Stimulated activated CD4-positive, alpha-beta T cell treated with anti-CD3 and anti-CD28 coated beads, Interleukin-12 subunit alpha, Interleukin-12 subunit beta, amount 100 ng/mL, for 24 hours (primary cell): ENCODE results near the gene ZBTB18.

ENCODE experiments used
- DNase-seq, 2 experiments: peaks; one replicate each; pipeline ENCODE4 v3.0.0-alpha.2; 2020; ENCODE audit warnings: low read depth in 2 of 2

The ZBTB18 gene

DNA sequence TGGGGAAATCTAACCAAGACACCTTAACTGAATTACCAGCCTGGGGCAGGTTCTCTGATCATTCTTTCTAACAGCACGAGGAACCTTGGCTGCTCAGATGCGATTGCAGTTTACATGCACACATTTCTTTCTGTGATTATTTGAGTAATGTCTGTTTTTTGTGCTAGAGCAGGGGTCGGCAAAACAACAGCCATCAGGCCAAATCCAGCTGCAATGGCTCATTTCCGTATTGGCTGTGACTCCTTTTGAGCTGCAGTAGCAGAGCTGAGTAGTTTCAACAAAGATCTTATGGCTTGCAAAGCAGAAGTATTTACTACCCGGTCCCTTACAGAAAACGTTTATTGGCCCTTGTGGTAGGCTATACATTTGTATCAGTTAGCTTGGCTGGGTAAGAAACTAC lies 37.1 kb downstream of the ZBTB18 start:
- no peak for DNase-seq

DNA sequence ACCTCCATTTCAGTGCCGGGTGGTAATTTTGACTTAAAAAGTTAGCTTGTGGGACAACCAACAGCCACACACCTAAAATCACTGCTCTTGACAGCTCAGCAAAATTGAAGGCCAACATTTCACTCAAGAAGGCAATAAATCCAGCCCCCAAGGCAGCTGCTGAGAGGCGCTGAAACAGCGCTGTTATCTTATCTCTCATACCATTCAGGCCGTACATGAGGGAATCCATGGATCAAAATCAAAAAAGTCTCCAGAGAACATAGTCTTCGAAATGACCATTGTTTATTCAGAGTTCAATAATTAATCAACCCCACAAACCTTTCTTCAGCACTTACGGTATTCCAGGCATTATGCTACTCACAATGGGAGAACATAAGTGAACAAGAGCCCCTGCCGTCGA lies 38.5 kb downstream of the ZBTB18 start:
- DNase-seq = no peak

DNA sequence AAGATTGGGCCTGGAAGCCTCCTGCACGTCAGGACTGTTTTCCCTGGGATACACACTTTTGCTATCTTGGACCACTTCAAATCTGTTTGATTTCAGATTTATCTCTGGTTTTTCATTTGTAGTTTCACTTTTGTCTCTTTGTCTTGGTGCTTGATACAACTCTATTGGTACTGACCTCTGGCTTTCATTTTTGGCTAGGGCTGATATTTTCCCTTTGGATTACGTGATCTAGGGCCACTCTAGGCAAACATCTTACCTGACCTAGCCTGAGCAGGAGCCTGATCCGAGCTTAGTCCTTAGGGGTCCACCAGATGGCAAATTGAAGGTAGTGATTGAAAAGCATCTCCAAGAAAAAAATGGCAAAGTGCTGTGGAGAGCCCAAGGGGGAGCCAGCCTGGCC lies 39.6 kb downstream of the ZBTB18 start:
- DNase-seq = no peak

DNA sequence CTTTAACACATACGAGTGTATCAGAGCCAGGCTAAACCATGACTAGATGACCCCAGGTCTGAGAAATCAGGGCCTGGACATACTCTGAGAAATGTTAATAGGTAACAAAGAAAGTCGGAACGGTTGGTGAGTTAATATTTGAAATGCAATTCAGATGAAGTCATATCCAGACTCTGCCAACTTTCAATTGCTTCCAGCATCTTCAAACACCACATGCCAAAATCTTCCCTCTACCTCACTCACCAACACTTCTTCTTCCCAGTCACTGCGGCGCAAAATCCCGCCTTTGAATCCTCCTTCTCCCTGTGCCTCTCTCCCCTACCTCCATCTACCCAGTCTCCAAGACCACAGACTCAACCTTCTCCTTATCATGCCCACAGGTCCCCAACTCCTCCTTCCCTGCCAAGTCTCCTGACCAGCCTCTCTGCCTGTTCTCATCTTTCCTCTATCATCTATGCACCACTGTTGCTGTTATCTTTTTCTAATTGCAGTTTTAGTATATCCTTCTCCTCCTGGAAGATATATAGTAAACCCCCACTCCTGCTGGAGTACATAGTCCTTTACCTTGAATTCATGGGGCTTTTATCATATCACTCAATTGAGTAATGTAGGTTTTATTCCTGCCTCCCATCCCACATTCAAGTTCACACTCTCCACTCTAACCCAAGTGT lies 41.3 kb downstream of the ZBTB18 start:
- no peak for DNase-seq

DNA sequence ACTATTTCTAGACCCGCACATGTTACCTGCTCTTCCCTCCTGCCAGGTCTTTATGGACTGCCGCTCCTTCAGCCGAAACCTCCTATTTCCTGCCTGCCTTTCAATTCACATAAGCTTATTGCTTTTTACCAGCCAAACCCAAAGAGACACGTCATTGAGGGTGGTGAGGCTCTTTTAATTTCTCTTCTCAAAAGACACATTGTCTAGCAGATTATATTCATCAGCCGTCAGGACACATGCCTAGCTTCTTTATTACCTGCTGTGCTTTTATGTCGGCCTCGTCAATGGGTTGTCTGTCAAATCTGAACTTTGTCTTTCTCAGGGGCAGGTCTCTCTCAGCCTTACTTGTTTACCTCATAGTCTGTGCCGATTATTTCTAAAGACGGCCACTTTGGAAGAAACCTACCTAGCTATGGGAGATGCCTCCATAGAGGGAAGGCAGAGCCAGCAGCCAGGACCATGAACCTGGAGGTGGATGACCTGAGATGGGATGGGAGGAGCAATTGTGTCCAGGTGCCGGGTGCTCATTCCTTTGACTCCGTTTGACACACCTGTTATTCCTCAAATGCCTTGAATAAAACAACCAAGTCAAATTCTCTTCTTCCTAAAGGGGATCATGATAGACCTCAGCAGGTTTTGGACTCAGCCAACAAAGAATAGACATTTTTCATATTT lies 42.0 kb downstream of the ZBTB18 start:
- no peak for DNase-seq

DNA sequence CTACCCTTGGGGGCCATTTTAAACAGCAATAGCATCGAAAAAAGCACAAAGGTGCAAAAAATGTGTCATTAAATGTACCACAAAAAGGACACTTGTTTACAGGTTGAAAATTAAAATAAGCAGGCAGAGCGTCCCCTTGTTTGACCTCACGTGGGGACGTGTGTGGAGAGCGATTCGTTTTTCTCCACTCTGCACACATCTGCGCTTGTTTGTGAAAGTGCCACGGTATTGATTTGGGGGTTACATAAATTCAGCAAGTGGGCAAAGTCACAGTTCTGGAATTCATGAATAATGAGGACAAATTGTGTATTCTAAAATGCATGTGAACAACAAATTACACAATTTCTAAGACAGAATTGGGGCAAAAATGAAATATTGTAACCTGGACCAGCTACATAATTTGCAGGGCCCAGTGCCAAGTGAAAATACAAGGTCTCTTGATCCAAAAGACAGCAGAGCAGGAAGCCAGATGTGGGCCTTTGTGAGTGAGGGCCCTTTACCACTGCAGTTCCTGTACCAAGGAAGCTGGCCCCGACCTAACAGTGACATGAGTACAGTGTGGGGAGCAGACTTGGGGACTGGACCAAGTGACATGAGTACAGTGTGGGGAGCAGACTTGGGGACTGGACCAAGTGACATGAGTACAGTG lies 43.9 kb downstream of the ZBTB18 start:
- DNase-seq = no peak

DNA sequence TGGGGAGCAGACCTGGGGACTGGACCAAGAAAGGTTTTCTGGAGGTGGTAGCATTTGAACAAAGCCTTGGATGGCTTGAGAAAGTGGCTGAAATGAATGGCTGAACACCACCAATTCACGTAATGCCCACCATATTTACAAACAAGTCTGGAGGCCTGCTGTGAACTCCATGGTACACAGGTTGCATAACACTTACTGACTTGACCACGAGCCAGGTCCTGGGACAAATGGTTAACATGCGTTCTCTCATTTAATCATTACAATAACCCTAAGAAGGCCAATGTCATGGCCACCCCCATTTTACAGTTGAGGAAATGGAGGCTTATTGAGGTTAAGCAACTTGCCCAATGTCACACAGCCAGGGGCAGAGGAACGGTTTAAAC lies 44.4 kb downstream of the ZBTB18 start:
- no peak for DNase-seq

DNA sequence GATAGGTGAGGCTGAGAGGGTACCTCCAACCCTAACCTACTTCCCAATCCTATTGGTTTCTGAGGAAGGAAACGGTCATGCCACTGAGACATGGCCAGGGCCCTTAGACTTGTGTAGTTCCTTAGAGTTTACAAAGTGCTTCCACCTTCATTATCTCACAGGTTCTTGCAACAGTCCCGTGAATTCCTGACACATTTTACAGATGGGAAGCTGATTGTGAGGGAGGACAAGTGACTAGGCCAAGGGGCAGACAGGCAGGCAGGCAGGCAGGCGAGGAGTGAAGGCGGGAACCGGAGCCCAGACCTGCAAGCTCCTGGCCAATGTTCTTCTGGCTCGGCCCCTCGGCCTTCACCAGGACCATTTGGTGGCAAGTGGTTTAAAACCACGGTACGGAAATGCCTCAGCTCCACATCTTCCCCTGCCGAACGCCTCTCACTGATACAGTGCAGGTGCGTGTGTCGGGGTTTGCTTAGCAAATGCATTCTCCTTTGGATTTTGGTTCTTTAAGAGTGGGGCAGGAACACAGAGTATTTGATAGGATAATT lies 45.1 kb downstream of the ZBTB18 start:
- DNase-seq = no peak

DNA sequence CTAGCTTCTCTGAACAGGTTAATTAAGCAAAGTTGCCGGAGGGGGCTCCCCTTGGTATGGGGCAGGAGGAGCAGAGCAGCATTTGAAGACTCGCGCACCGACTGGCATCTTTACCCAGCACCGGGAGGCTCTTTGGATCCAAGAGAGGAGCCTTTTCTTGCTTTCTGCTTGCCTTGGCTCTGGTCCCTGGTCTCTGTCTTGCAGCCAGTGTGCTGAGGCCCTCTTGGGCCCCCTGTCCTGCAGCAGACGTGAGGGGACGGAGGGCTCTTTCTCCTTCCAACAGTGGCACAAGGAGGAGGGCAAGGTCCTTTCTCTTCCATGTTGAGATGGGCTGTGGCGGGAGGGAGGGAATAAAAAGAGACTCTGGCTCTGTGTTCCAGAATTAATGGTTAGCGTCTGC lies 45.6 kb downstream of the ZBTB18 start:
- DNase-seq = no peak

DNA sequence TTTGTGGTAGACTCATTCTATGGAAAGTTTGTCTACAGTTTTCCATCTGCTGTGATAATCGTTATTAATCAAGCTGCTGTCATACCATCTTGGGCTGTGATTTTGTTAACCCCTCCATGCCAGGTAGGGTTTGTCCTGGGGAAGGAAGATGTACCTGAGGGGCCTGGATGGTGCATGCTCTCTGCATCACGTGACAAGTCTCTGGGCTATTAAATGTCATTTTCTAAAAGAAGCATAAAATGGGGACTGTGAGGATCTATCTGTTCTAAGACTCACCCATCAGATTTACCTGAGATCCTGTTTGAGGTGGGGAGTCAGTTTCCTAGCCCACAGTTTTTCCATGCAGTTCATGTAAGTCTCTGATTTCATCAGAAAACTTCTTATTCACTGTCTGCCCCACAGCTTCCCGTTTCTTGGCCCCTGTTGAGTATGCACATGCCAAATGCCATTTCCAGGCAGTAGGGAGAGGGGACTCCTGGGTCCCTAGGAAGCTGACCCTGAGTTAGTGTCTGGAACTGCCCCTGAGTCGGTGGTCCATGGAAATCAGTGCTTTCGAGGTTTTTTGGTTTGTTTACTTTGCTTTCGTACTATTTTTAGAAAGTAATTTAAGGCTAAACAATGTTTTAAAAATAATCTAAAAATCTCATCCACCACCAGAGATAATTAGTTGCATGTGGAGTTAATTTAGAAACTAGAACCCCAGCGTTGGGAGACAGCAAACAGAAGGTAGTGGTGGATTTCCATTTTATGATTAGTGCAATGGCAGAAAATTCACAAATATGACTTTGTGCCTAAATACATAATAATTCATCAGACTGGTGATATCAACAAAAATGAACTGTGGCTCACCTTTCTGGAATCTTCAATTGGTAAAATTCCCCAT lies 46.7 kb downstream of the ZBTB18 start:
- DNase-seq = no peak

DNA sequence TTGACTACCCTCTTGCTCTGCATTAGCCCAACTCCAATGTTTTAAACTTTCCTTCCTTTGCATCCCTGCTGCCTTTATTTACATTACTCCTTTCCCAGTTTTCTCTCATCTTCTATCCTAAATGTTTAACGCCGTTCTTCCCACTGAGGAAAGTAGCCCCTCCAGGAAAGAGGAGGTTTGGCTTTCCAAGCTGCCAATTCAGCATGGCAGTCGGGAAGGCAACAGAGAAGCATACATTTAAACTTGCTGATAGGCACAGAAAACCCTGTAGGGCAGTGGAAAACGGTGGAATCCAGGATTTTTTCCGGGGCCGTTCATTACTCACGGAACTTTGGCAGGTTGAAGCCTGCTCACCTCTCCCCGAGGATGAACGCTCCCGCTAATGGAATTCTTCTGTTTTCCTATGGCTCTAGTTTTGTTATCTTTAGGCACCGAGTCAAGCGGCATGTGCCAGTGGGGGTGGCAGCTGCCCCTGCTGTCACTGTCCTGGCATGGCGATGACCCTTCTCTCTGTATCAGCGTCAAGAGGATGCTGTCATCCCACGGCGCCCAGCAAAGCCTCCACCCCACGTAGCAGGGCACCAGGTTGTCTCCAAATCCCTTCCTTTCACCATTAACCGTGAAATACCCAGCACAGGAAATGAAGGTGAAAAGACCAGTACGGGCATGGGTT lies 48.3 kb downstream of the ZBTB18 start:
- no peak for DNase-seq

DNA sequence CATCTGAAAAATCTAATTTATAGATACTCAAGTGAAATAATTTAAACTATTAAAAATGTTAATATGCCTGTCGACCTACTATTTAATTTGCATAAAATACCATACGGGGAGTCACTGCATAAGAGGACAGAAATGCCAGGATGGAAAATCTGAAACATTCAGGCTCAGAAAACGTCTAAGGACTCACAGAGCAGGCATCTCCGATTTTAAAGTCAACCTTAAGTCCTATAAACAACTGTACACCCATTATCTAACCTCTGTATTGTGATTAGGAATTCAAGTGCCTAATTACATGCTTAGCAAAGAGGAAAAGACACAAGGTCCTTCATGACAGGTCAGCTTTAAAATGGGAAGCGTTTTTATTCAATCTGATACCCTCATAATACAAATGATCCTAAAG lies 49.2 kb downstream of the ZBTB18 start:
- DNase-seq = no peak

DNA sequence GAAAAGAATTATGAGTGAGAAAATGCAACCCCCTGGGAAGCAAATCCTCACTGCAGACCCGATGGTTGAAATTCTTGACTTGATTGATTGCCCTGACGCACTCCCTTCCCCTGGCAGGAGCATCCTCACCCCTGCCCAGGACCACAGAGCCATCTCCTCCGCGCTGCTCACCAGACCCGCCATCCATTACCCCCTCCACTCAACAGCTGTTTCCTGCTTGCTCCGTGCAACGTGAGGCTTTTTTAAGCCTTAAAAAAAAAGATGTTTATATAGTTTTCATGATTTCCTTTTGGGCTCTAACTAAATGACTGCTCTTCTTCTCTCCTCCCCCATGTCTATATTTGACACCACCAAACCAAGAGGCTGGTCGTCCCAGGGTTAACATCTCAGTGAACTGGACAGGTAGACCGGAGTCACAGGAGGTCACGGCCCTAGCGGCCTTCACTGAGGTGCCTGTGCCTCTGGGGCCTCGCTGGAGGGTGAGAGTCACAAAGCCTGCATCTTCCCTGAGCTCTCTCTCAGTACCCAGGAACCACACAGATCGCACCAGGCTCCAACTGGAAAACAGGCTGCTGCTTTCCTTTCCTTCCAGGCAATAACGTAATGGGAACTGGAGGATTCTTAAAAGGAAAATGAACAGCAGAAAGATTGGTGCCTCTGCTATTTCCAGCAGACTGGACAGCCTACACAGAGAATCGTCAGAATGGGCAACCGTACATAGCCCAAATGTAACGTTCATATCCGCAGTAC lies 49.8 kb downstream of the ZBTB18 start:
- DNase-seq = no peak

DNA sequence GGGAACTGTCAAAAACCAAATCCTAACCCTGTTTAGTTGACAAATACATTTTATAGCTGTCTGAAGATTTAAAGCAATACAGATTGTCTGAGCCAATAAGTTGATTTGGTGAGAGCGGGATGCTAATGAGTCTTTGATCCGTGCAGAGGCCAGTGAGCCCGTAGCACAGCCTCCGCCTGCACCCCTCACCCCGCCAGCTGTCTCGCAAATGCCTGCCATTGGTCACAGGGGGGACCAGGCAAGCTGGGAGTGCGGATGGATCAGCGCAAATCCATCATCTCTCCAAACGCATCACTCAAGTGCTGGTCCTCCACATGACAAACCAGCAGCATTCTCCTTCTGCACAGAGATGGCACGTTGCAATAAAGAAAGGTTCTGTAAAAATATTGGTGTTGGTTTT lies 51.0 kb downstream of the ZBTB18 start:
- DNase-seq = no peak

DNA sequence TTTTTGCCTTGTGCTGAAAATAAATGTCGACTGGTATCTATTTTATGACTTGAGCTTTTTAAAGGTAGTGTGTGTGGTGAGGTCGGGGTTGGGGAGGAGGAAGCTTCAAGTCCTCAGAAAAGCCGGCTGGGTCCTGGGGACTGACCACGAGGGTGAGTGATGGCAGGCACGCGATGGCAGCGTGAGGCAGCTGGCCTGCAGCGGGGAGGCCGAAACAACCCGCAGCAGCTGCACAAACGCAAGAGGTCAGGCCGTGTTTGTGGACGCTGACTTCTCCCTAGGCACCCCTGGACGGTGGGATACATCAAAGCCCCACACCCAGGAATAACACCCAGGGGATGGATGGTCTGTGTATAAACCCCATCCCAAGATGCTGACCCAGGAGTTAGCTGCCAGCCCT lies 51.4 kb downstream of the ZBTB18 start:
- DNase-seq = no peak

DNA sequence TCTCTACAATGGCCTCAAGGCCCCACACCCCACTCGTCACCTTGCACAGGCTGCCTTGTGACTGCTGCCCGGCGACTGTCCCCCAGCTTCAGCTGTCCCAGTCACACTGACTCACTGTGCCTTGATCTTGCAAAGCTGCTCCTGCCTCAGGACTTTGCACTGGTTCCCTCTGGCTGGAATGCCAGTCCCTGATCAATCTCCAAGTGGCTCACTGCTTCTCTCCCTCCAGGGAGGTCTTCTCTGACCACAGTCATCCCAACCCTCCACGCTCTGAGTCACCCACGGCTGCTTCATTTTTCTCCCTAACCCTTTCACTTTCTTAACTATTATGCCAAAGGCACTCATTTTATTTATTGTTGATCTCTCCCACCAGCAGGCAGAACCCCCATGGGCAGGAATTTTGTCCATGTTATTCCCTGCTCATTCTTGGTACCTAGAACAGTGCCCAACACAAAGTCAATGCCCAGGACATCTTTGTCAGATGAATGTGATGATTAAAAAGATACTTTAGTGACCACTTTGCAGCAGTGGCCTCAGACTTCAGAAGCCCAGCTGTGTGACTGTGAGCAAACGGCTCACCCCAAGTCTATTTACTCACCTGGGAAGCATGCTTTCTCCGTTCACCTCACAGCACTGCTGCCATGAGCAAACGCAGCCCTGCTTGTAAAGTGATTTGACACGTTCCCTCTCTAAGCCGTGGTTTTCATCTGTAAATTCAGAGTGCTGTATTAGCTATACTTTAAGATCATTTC lies 53.4 kb downstream of the ZBTB18 start:
- DNase-seq = no peak

DNA sequence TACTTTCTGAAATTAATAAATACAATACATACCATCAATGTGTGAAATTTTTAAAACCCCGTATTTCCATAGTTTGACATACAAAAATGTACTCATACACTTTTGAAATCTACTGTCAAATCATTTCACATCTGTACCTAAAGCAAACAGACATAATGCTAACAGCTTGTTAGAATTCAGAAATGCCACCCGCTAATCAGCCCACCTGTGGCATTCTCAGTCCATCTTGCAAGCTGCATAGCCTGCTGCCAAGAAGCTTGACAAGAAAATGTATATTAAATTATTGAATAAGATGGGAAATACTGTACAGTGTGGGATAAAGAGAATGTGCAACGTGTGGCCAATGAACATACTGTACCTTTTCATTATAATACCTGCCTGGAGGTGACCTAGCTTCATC lies 55.1 kb downstream of the ZBTB18 start:
- DNase-seq = no peak
